HCT116 (cell line): Measurements from ENCODE around the gene SAP130. TPM values are rescaled to one million over a fixed set of nuclear protein-coding genes. Genes with fewer than 3 reads are reported as not detected.
A peak's percentile ranks its signal among the peaks of the same experiment; 100 is the strongest.

Experiments used
- ATAC-seq: fragments of 200-7000 bp; cut with Tn5 transposase; 2 replicates; pipeline ENCODE4 v1.9.1; 2020; ENCODE audit warnings: mild to moderate bottlenecking, moderate library complexity
- BruUV-seq: library from RNA; stranded (reverse); fragments of 400-500 nt; replicated peaks from 2 replicates; lab custom pipeline; 2021; lab: Mats Ljungman, UMichigan
- CTCF ChIA-PET: fragments of 300-600 bp; sonication (Branson Sonifier 250); formaldehyde crosslinking; loops from one replicate; lab custom pipeline; 2021; ENCODE audit warnings: antibody characterized with exemption; lab: Charles Lee
- POLR2A ChIA-PET: fragments of 300-600, 350-600 bp; sonication (Branson Sonifier 250); formaldehyde crosslinking; loops from one replicate; lab custom pipeline; 2021; ENCODE audit warnings: antibody characterized with exemption; lab: Charles Lee
- RAD21 ChIA-PET, 2 experiments: fragments of 300-600 bp; sonication (Branson Sonifier 250); formaldehyde crosslinking; loops; one replicate each; lab custom pipeline; 2023; ENCODE audit warnings: low total read pairs in 2 of 2; ENCODE audit not compliant: uncharacterized antibody in 2 of 2, unreplicated experiment in 2 of 2, low non-redundant PET in 1 of 2; lab: Charles Lee
- DNase-seq: peaks from one replicate; pipeline ENCODE4 v3.0.0-alpha.2; 2010; ENCODE audit warnings: low read depth, low spot score
- H2AFZ ChIP-seq: fragments of 200-600 bp; shearing (Covaris generic), sonication (generic); 2 replicates; pipeline ENCODE4 v1.6.1; 2017; ENCODE audit warnings: low read depth, mixed run types, mixed read lengths, antibody characterized with exemption, low read length; ENCODE audit not compliant: poor library complexity, severe bottlenecking
- H3K27ac ChIP-seq: 2 replicates; pipeline ENCODE4 v1.5.1; 2012; ENCODE audit warnings: low read depth, low read length
- H3K27me3 ChIP-seq: fragments of 200-600 bp; sonication (generic); 2 replicates; pipeline ENCODE4 v1.6.1; 2016; ENCODE audit warnings: mixed run types, low read length, mixed read lengths; ENCODE audit not compliant: insufficient read depth
- H3K36me3 ChIP-seq, 2 experiments: fragments of 200-500 bp in 1 of 2; fragments of 200-600 bp in 1 of 2; sonication (Bioruptor generic) in 1 of 2; sonication (generic) in 1 of 2; 2 replicates each; pipeline versions ENCODE4 v1.5.1 to v1.6.1; 2014 to 2016; ENCODE audit warnings: low read length in 2 of 2, inconsistent platforms in 1 of 2, mixed read lengths in 1 of 2, mixed run types in 1 of 2; ENCODE audit not compliant: insufficient read depth in 2 of 2, control insufficient read depth in 1 of 2
- H3K4me1 ChIP-seq, 2 experiments: fragments of 200-600 bp in 1 of 2; sonication (generic) in 1 of 2; 2 replicates each; pipeline versions ENCODE4 v1.5.1 to v1.6.1; 2012 to 2017; ENCODE audit warnings: low read length in 2 of 2, inconsistent platforms in 1 of 2, mild to moderate bottlenecking in 1 of 2, mixed read lengths in 1 of 2, mixed run types in 1 of 2, moderate library complexity in 1 of 2; ENCODE audit not compliant: insufficient read depth in 2 of 2, control insufficient read depth in 1 of 2
- H3K4me2 ChIP-seq: fragments of 200-600 bp; sonication (generic); 2 replicates; pipeline ENCODE4 v1.6.1; 2017; ENCODE audit warnings: mixed run types, low read length, mixed read lengths
- H3K4me3 ChIP-seq, 2 experiments: fragments of 200-600 bp in 1 of 2; sonication (generic) in 1 of 2; replicated peaks in 1 of 2; 2 replicates each; pipeline ENCODE4 v1.5.1; 2011 to 2016; ENCODE audit warnings: low read length in 2 of 2, control low read depth in 1 of 2, low read depth in 1 of 2, mild to moderate bottlenecking in 1 of 2, mixed read lengths in 1 of 2, mixed run types in 1 of 2
- H3K79me2 ChIP-seq: fragments of 200-600 bp; sonication (generic); 2 replicates; pipeline ENCODE4 v1.6.1; 2017; ENCODE audit warnings: mild to moderate bottlenecking, mixed run types, low read length, moderate library complexity, mixed read lengths; ENCODE audit not compliant: insufficient read depth
- H3K9ac ChIP-seq: fragments of 200-600 bp; sonication (generic); 2 replicates; pipeline ENCODE4 v1.6.1; 2016; ENCODE audit warnings: low read length, mixed read lengths
- H3K9me2 ChIP-seq: fragments of 200-600 bp; sonication (generic), shearing (Covaris generic); 2 replicates; pipeline ENCODE4 v1.6.1; 2017; ENCODE audit warnings: mixed run types, mild to moderate bottlenecking, moderate library complexity; ENCODE audit not compliant: insufficient read depth
- H3K9me3 ChIP-seq, 2 experiments: fragments of 200-500 bp in 1 of 2; fragments of 200-600 bp in 1 of 2; sonication (Bioruptor generic) in 1 of 2; sonication (generic) in 1 of 2; 2 replicates each; pipeline ENCODE4 v1.6.1; 2014 to 2017; ENCODE audit warnings: low read length in 2 of 2, mixed read lengths in 2 of 2, inconsistent platforms in 1 of 2, low read depth in 1 of 2, mild to moderate bottlenecking in 1 of 2, mixed run types in 1 of 2, moderate library complexity in 1 of 2; ENCODE audit not compliant: control insufficient read depth in 1 of 2, insufficient read depth in 1 of 2
- H4K20me1 ChIP-seq: fragments of 200-600 bp; sonication (generic), shearing (Covaris generic); 2 replicates; pipeline ENCODE4 v1.6.1; 2017; ENCODE audit warnings: mixed run types, mild to moderate bottlenecking, moderate library complexity; ENCODE audit not compliant: insufficient read depth
- CBX3 ChIP-seq: IDR thresholded peaks from 2 replicates; pipeline ENCODE4 v1.6.1; 2012; ENCODE audit warnings: low read depth
- CTCF ChIP-seq, 3 experiments: fragments of 200-600 bp in 1 of 3; sonication (generic) in 1 of 3; IDR thresholded peaks in 2 of 3; conservative IDR thresholded peaks in 1 of 3; 2 replicates each; pipeline ENCODE4 v1.5.1; 2012 to 2017; ENCODE audit warnings: low read depth in 2 of 3, low read length in 2 of 3, antibody characterized with exemption in 1 of 3, borderline replicate concordance in 1 of 3, control low read depth in 1 of 3, mild to moderate bottlenecking in 1 of 3, mixed read lengths in 1 of 3, mixed run types in 1 of 3, moderate library complexity in 1 of 3; ENCODE audit not compliant: insufficient read depth in 1 of 3
- EGR1 ChIP-seq: IDR thresholded peaks from 2 replicates; pipeline ENCODE4 v1.6.1; 2012; ENCODE audit warnings: low read depth
- FOSL1 ChIP-seq: IDR thresholded peaks from 2 replicates; pipeline ENCODE4 v1.6.1; 2012; ENCODE audit warnings: low read depth
- JUND ChIP-seq: IDR thresholded peaks from 2 replicates; pipeline ENCODE4 v1.6.1; 2012
- POLR2A ChIP-seq: IDR thresholded peaks from 2 replicates; pipeline ENCODE4 v1.7.0; 2011; ENCODE audit warnings: borderline replicate concordance; ENCODE audit not compliant: insufficient read depth, insufficient read length; ENCODE audit errors: extremely low read depth
- POLR2AphosphoS5 ChIP-seq: IDR thresholded peaks from 2 replicates; pipeline ENCODE4 v1.6.1; 2011; ENCODE audit warnings: mild to moderate bottlenecking, low read depth, low read length, moderate library complexity
- RAD21 ChIP-seq: IDR thresholded peaks from 2 replicates; pipeline ENCODE4 v1.6.1; 2012; ENCODE audit warnings: low read depth, mild to moderate bottlenecking
- SP1 ChIP-seq: IDR thresholded peaks from 2 replicates; pipeline ENCODE4 v1.6.1; 2012; ENCODE audit warnings: low read depth
- SRF ChIP-seq: IDR thresholded peaks from 2 replicates; pipeline ENCODE4 v1.6.1; 2012; ENCODE audit warnings: low read depth
- ZFX ChIP-seq: fragments of 450-650 bp; IDR thresholded peaks from 2 replicates; pipeline ENCODE4 v1.6.1; 2017
- ZNF274 ChIP-seq: fragments of 200-500 bp; sonication (Bioruptor generic); IDR thresholded peaks from 2 replicates; pipeline ENCODE4 v1.6.1; 2014; ENCODE audit warnings: mild to moderate bottlenecking, low read depth, low read length, inconsistent platforms
- intact Hi-C: fragments of 100-400 bp; cut with micrococcal nuclease; formaldehyde crosslinking; loops from 2 replicates; pipeline ENCODE4 v1.10.0; 2022
- total RNA-seq: library from RNA; stranded (reverse); gene quantifications from one replicate; pipeline ENCODE4 v1.2.1, GENCODE V29; 2021; ENCODE audit not compliant: unreplicated experiment
- TF ChIP-seq, protein P1 (sequence below): IDR thresholded peaks from 2 replicates; pipeline ENCODE4 v1.6.1; 2012

SAP130 gene
- total RNA-seq, 1 experiment from 2014 or later: 29.5 TPM

GRCh38 chr2:127910415-127910814 is 117.4 kb downstream of the SAP130 start:
- H4K20me1 ChIP-seq: no peaks in the 10 kb centered on the region
- H3K4me3 ChIP-seq: no peak overlapping the region
- no peaks in the 10 kb centered on the region for H3K27me3 ChIP-seq
- DNase-seq: no peak
- no peaks in the 10 kb centered on the region for H3K36me3 ChIP-seq
- H3K4me1 ChIP-seq: no peaks in the 10 kb centered on the region; a peak in 1 of 4 replicates
- no peaks in the 10 kb centered on the region for H3K79me2 ChIP-seq
- H3K4me2 ChIP-seq: no peak overlapping the region
- ChIA-PET RAD21 (no interaction called here), POLR2A (no interaction called here), CTCF (no interaction called here)
- no peak overlapping the region for H2AFZ ChIP-seq
- H3K9ac ChIP-seq: no peak overlapping the region
- H3K9me3 ChIP-seq: no peaks in the 10 kb centered on the region
- H3K27ac ChIP-seq: no peak overlapping the region
- intact Hi-C loops: no loop called here
- TF ChIP-seq SP1 (no peak), FOSL1 (no peak), CBX3 (no peak), ZFX (no peak), JUND (no peak), POLR2A (no peak), EGR1 (no peak), ZNF274 (no peak), RAD21 (no peak), SRF (no peak)
- TF ChIP-seq, protein P1, sequence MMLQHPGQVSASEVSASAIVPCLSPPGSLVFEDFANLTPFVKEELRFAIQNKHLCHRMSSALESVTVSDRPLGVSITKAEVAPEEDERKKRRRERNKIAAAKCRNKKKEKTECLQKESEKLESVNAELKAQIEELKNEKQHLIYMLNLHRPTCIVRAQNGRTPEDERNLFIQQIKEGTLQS: no peak
- no peaks in the 10 kb centered on the region for H3K9me2 ChIP-seq
- BruUV-seq: no TSS peak
- no peak for ATAC-seq

DNA sequence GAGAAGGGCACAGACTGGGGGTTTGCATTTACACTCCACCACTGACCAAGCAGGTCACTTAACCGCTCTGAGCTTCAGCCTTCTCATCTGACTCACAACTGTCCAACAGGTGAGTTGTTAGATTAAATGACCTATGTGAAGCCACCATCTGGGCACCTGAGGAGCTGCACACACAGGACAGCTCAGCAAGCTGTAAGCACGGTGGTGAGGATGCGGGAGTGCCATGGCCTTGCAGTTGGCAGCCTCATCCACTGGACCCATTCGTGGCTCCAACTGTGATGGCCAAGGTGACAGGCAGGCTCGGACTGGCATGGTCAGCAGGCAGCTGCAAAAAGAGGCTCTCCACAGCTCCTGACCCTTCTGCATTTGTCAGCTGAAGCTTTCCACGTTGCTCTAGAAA is 118.8 kb downstream of the SAP130 start:
- DNase-seq: peak; percentile 38
- intact Hi-C loops: no loop called here
- TF ChIP-seq POLR2AphosphoS5: no peak
- peak; percentile 18; the same call in 1 of the 2 replicates for TF ChIP-seq RAD21
- TF ChIP-seq, protein P1: no peak
- no peak for TF ChIP-seq JUND
- peak; percentile 58; the same call in 1 of the 2 replicates for TF ChIP-seq CBX3
- TF ChIP-seq CTCF (IDR thresholded peaks at IDR 0.05 in 2 of 3, conservative IDR thresholded peaks at IDR 0.05 in 1 of 3; ENCODE audit: borderline replicate concordance in 1 of 3, insufficient read depth in 1 of 3, low read depth in 2 of 3, low read length in 2 of 3): peak in 2 of 3 experiments; percentile 26 to 28; a peak in 2 of 6 replicates
- TF ChIP-seq, all 23 proteins: peak for 3
- Histone ChIP-seq H3K9me2 (no peaks in the 10 kb centered on the region), H3K4me3 (no peak overlapping the region), H3K27ac (no peak overlapping the region), H3K9ac (no peak overlapping the region), H3K27me3 (no peaks in the 10 kb centered on the region), H3K9me3 (no peaks in the 10 kb centered on the region), H3K4me2 (no peak overlapping the region), H4K20me1 (no peaks in the 10 kb centered on the region), H2AFZ (no peak overlapping the region), H3K79me2 (no peaks in the 10 kb centered on the region), H3K36me3 (no peaks in the 10 kb centered on the region), H3K4me1 (no peaks in the 10 kb centered on the region; a peak in 1 of 4 replicates)
- CTCF ChIA-PET: interaction anchor here (1.0 kb wide), 1 partner anchor 9 kb away, joined by 3 read pairs; no protein-coding TSS in a partner anchor
- POLR2A ChIA-PET: interaction anchor here (1.1 kb wide), 1 partner anchor 14 kb away, joined by 4 read pairs; no protein-coding TSS in a partner anchor
- RAD21 ChIA-PET: no interaction called here
- no TSS peak for BruUV-seq
- ATAC-seq: peak; percentile 92
